K562 (cell line): ENCODE results near the gene PDE4D. TPM values are rescaled to one million over a fixed set of nuclear protein-coding genes. Genes with fewer than 3 reads are reported as not detected.

ENCODE experiments used
- ATAC-seq: fragments of 200-7000 bp; cut with Tn5 transposase; 3 replicates; pipeline ENCODE4 v1.9.1; 2020; ENCODE audit warnings: moderate library complexity
- BruUV-seq: library from RNA; stranded (reverse); fragments of 400-500 nt; replicated peaks from 2 replicates; lab custom pipeline; 2021; lab: Mats Ljungman, UMichigan
- CTCF ChIA-PET: fragments of 300-600 bp; formaldehyde crosslinking; extraction: SDS; loops from one replicate; lab custom pipeline; 2021; ENCODE audit warnings: low intra/inter-chr PET ratio; lab: Yijun Ruan, JAX
- POLR2A ChIA-PET: fragments of 300-600, 350-650 bp; sonication (Branson Sonifier 250); formaldehyde crosslinking; extraction: SDS; loops from one replicate; lab custom pipeline; 2021; ENCODE audit warnings: antibody characterized with exemption, inconsistent platforms; lab: Yijun Ruan, JAX
- DNase-seq, 4 experiments: peaks; one replicate each; pipeline versions ENCODE4 v3.0.0 to v3.0.0-alpha.2; 2011 to 2018; ENCODE audit warnings: low spot score in 3 of 4, mixed read lengths in 3 of 4; ENCODE audit errors: extremely low read depth in 1 of 4
- FAIRE-seq: peaks from 2 replicates; lab custom pipeline; 2011; peaks lifted over from hg19 to GRCh38; lab: Jason Lieb, UNC
- H2AFZ ChIP-seq: 2 replicates; pipeline ENCODE4 v1.6.0; 2011; ENCODE audit warnings: low read depth, low read length, control low read depth, inconsistent platforms
- H3K27ac ChIP-seq: fragments of 200-600 bp; 3 replicates; pipeline ENCODE4 v1.8.0; 2011; ENCODE audit warnings: low read depth, mild to moderate bottlenecking, control low read depth, inconsistent platforms, low read length, moderate library complexity, mixed read lengths; ENCODE audit errors: extremely low read depth
- H3K27me3 ChIP-seq, 2 experiments: fragments of 300-600 bp in 1 of 2; 2 replicates in 1 of 2; 3 replicates in 1 of 2; pipeline versions ENCODE4 v1.6.0 to v1.8.0; 2011; ENCODE audit warnings: inconsistent platforms in 2 of 2, low read length in 2 of 2, mild to moderate bottlenecking in 1 of 2, mixed read lengths in 1 of 2, moderate library complexity in 1 of 2; ENCODE audit not compliant: control insufficient read depth in 2 of 2, insufficient read depth in 2 of 2
- H3K36me3 ChIP-seq: fragments of 300-600 bp; 3 replicates; pipeline ENCODE4 v1.8.0; 2011; ENCODE audit warnings: mild to moderate bottlenecking, low read length, inconsistent platforms; ENCODE audit not compliant: control insufficient read depth, insufficient read depth
- H3K4me1 ChIP-seq, 2 experiments: fragments of 200-600 bp in 1 of 2; replicated peaks in 1 of 2; 2 replicates in 1 of 2; 3 replicates in 1 of 2; pipeline versions ENCODE4 v1.5.1 to v1.8.0; 2011; ENCODE audit warnings: inconsistent platforms in 2 of 2, low read length in 2 of 2, mild to moderate bottlenecking in 1 of 2, mixed read lengths in 1 of 2, moderate library complexity in 1 of 2; ENCODE audit not compliant: control insufficient read depth in 2 of 2, insufficient read depth in 2 of 2
- H3K4me2 ChIP-seq: 2 replicates; pipeline ENCODE4 v1.6.1; 2011; ENCODE audit warnings: low read length, control low read depth, inconsistent platforms, mixed read lengths; ENCODE audit not compliant: insufficient read depth
- H3K4me3 ChIP-seq: fragments of 200-600 bp; sonication (generic), shearing (Covaris generic); 2 replicates; pipeline ENCODE4 v1.5.1; 2016; ENCODE audit warnings: control low read depth, inconsistent platforms
- H3K79me2 ChIP-seq: fragments of 200-600 bp; 3 replicates; pipeline ENCODE4 v1.8.0; 2011; ENCODE audit warnings: low read length, inconsistent platforms; ENCODE audit not compliant: control insufficient read depth, insufficient read depth
- H3K9ac ChIP-seq, 2 experiments: 2 replicates each; pipeline versions ENCODE4 v1.6.0 to v1.6.1; 2011; ENCODE audit warnings: low read depth in 2 of 2, low read length in 2 of 2, control low read depth in 1 of 2, inconsistent platforms in 1 of 2, mild to moderate bottlenecking in 1 of 2, mixed read lengths in 1 of 2; ENCODE audit not compliant: insufficient read depth in 1 of 2
- H3K9me1 ChIP-seq: one replicate; pipeline ENCODE4 v1.6.0; 2011; ENCODE audit warnings: inconsistent platforms, mild to moderate bottlenecking, low read length, moderate library complexity; ENCODE audit not compliant: control insufficient read depth, insufficient read depth
- H3K9me3 ChIP-seq: replicated peaks from 2 replicates; pipeline ENCODE4 v1.5.1; 2011; ENCODE audit warnings: low read depth, low read length, inconsistent platforms; ENCODE audit not compliant: control insufficient read depth, insufficient read depth
- H4K20me1 ChIP-seq: replicated peaks from 2 replicates; pipeline ENCODE4 v1.6.1; 2011; ENCODE audit warnings: low read length, inconsistent platforms, mixed read lengths; ENCODE audit not compliant: control insufficient read depth, insufficient read depth
- BMI1 ChIP-seq: fragments of 150-350 bp; IDR thresholded peaks from 2 replicates; pipeline ENCODE4 v1.6.1; 2014; ENCODE audit warnings: low read length
- ELF4 ChIP-seq: fragments of 450-650 bp; formaldehyde crosslinking; IDR thresholded peaks from 2 replicates; pipeline ENCODE4 v1.4.0; 2022; ENCODE audit warnings: missing genetic modification characterization
- FIP1L1 ChIP-seq: fragments of 200-400 bp; formaldehyde crosslinking; IDR thresholded peaks from 2 replicates; pipeline ENCODE4 v1.6.1; 2018; ENCODE audit warnings: mild to moderate bottlenecking, low read depth, low read length; ENCODE audit not compliant: poor library complexity, severe bottlenecking
- HNRNPLL ChIP-seq: fragments of 200-400 bp; formaldehyde crosslinking; IDR thresholded peaks from 2 replicates; pipeline ENCODE4 v1.6.1; 2017; ENCODE audit warnings: low read length, low read depth, mild to moderate bottlenecking; ENCODE audit not compliant: poor library complexity, severe bottlenecking
- KLF1 ChIP-seq: fragments of 450-650 bp; IDR thresholded peaks from 2 replicates; pipeline ENCODE4 v1.6.1; 2016; ENCODE audit warnings: missing genetic modification characterization, missing compliant biosample characterization
- SP2 ChIP-seq: IDR thresholded peaks from 2 replicates; pipeline ENCODE4 v1.6.1; 2011; ENCODE audit warnings: mild to moderate bottlenecking, low read depth, low read length, moderate library complexity; ENCODE audit not compliant: poor library complexity, severe bottlenecking; ENCODE audit errors: extremely low read depth
- ZNF165 ChIP-seq: fragments of 250-450 bp; sonication (Bioruptor Pico); IDR thresholded peaks from 2 replicates; pipeline ENCODE4 v1.4.0; 2020; ENCODE audit warnings: borderline replicate concordance
- WGBS: fragments of 100-300 bp; shearing (Covaris generic); methylation state at CpG from one replicate; pipeline ENCODE4 v1.1.6; 2016; ENCODE audit warnings: low coverage, mixed read lengths; ENCODE audit not compliant: insufficient coverage; ENCODE audit errors: missing lambda C conversion rate; 5-methylcytosine and 5-hydroxymethylcytosine counted together
- in situ Hi-C: fragments of 300-500 bp; cut with MboI; formaldehyde crosslinking; loops from 4 replicates; pipeline ENCODE4 v1.15.0; 2018; ENCODE audit warnings: inconsistent platforms, mixed read lengths
- intact Hi-C: fragments of 100-400 bp; cut with micrococcal nuclease; formaldehyde crosslinking; loops from 2 replicates; pipeline ENCODE4 v1.14.2; 2022
- polyA plus RNA-seq, 8 experiments: library from polyadenylated mRNA; depleted of rRNA in 4 of 8; stranded (reverse) in 5 of 8; unstranded in 3 of 8; fragments of >200 nt; fragmentation: Nextera tagmentation in 2 of 8; fragmentation: Illumina TruSeq in 1 of 8; extraction: Ambion mirVana in 2 of 8; extraction: Trizol in 1 of 8; gene quantifications; 2 replicates each; pipeline versions ENCODE4 v1.2.1 to v1.2.3, GENCODE V29; 2011 to 2014; ENCODE audit warnings: inconsistent platforms in 1 of 8, missing spikeins in 1 of 8
- total RNA-seq, 7 experiments: library from RNA; depleted of rRNA in 6 of 7; stranded (reverse); fragments of >200 nt in 6 of 7; fragmentation: Illumina TruSeq in 2 of 7; extraction: Trizol in 2 of 7; gene quantifications; 2 replicates each; pipeline versions ENCODE4 v1.2.1 to v1.2.3, GENCODE V29; 2011 to 2021; ENCODE audit warnings: low replicate concordance in 1 of 7
- TF ChIP-seq, protein P1 (sequence below), 2 experiments: IDR thresholded peaks; 2 replicates each; pipeline ENCODE4 v1.6.1; 2011; ENCODE audit warnings: borderline replicate concordance in 1 of 2, control low read depth in 1 of 2, low read depth in 1 of 2, low read length in 1 of 2, mild to moderate bottlenecking in 1 of 2, mixed read lengths in 1 of 2, moderate library complexity in 1 of 2; ENCODE audit not compliant: insufficient read depth in 1 of 2, insufficient read length in 1 of 2, poor library complexity in 1 of 2, severe bottlenecking in 1 of 2; ENCODE audit errors: extremely low read depth in 1 of 2
- TF ChIP-seq, protein P2 (sequence below), 2 experiments: fragments of 450-650 bp in 1 of 2; sonication (generic) in 1 of 2; formaldehyde crosslinking in 1 of 2; IDR thresholded peaks; 2 replicates each; pipeline versions ENCODE4 v1.7.1 to v1.9.0; 2016 to 2022; ENCODE audit warnings: inconsistent platforms in 1 of 2, mild to moderate bottlenecking in 1 of 2, missing genetic modification reagents in 1 of 2

PDE4D gene
- total and polyA plus RNA-seq, 9 of the 15 experiments (the other 6 are each of a cell fraction or from before 2014, with no cell fraction given), result 0.04 to 0.46 (median 0.13) TPM

DNA sequence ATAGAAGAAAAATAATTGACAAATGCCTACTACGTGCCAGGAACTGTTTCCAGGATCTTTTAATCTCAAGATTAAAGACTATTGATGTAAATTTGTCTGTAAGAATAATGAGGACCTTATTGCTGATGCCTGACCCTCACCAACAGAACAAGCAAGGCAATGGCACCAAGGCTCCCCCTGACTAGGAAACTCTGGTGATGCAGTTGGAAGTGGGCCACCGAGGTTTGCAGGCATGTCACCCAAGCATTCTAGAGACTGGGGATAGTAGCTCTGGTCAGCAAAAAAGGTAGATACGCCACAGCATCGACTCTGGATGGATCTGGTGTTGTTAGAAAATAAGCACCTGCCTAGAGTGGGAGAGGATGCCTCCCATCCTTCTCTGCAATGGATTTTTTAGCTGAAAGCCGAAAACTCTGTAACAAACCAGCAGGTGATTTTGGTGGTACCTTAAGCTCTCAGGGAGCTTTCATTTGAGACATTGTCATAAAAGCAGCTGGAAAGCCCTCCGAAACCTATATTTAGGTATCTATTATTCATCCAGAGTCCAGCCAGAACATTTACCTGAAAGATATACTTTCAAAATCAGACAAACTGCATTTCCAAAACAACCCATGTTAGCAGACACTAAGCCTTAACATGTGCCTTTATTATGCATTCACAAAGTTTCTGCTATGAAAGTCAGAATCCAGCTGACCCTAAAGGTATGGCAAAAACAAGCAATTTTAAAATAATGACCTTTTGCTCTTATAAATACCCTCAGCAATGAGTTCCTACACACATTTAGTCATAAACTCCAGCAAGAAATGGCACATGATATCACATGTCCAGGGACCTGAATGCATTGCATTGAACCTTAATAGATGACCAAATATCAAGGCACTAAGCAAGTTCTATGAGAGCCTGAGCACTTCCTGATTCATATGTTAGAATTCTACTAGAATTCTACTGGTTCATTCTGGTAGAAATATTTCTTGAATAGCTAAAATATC lies 308.4 kb downstream of the PDE4D start:
- Histone ChIP-seq H3K36me3 (no peaks in the 10 kb centered on the region), H3K27me3 (no peaks in the 10 kb centered on the region), H3K4me2 (no peak overlapping the region), H3K9me3 (no peaks in the 10 kb centered on the region), H3K4me3 (no peak overlapping the region), H3K9ac (no peak overlapping the region), H3K79me2 (no peaks in the 10 kb centered on the region), H3K4me1 (no peaks in the 10 kb centered on the region), H2AFZ (no peak overlapping the region), H3K9me1 (no peaks in the 10 kb centered on the region), H4K20me1 (no peaks in the 10 kb centered on the region), H3K27ac (no peak overlapping the region)
- no peak for FAIRE-seq
- in situ Hi-C loops, result no loop called here
- POLR2A ChIA-PET, result no interaction called here
- no TSS peak for BruUV-seq
- ATAC-seq, result no peak
- no peak for DNase-seq
- 0% methylated on average over 6 of the region's 6 CpGs for WGBS
- CTCF ChIA-PET, result no interaction called here
- intact Hi-C loops, result no loop called here
- TF ChIP-seq SP2 (no peak), KLF1 (tag) (no peak), HNRNPLL (no peak), BMI1 (no peak), ELF4 (CRISPR knock-in tag) (no peak), FIP1L1 (no peak), ZNF165 (no peak)
- TF ChIP-seq, protein P1, sequence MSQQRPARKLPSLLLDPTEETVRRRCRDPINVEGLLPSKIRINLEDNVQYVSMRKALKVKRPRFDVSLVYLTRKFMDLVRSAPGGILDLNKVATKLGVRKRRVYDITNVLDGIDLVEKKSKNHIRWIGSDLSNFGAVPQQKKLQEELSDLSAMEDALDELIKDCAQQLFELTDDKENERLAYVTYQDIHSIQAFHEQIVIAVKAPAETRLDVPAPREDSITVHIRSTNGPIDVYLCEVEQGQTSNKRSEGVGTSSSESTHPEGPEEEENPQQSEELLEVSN (IDR thresholded peaks at IDR 0.05; ENCODE audit: borderline replicate concordance in 1 of 2, extremely low read depth in 1 of 2, insufficient read depth in 1 of 2, insufficient read length in 1 of 2, low read depth in 1 of 2, low read length in 1 of 2, poor library complexity in 1 of 2, severe bottlenecking in 1 of 2), result no peak
- TF ChIP-seq, protein P2, sequence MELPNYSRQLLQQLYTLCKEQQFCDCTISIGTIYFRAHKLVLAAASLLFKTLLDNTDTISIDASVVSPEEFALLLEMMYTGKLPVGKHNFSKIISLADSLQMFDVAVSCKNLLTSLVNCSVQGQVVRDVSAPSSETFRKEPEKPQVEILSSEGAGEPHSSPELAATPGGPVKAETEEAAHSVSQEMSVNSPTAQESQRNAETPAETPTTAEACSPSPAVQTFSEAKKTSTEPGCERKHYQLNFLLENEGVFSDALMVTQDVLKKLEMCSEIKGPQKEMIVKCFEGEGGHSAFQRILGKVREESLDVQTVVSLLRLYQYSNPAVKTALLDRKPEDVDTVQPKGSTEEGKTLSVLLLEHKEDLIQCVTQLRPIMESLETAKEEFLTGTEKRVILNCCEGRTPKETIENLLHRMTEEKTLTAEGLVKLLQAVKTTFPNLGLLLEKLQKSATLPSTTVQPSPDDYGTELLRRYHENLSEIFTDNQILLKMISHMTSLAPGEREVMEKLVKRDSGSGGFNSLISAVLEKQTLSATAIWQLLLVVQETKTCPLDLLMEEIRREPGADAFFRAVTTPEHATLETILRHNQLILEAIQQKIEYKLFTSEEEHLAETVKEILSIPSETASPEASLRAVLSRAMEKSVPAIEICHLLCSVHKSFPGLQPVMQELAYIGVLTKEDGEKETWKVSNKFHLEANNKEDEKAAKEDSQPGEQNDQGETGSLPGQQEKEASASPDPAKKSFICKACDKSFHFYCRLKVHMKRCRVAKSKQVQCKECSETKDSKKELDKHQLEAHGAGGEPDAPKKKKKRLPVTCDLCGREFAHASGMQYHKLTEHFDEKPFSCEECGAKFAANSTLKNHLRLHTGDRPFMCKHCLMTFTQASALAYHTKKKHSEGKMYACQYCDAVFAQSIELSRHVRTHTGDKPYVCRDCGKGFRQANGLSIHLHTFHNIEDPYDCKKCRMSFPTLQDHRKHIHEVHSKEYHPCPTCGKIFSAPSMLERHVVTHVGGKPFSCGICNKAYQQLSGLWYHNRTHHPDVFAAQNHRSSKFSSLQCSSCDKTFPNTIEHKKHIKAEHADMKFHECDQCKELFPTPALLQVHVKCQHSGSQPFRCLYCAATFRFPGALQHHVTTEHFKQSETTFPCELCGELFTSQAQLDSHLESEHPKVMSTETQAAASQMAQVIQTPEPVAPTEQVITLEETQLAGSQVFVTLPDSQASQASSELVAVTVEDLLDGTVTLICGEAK (IDR thresholded peaks at IDR 0.05), result no peak
- TF ChIP-seq, protein P2 (CRISPR knock-in tag; IDR thresholded peaks at IDR 0.05), result no peak
